SIG-M5 (cell line): ENCODE measurements around the gene TNS3.

Experiments used
- DNase-seq: peaks from one replicate; lab custom pipeline; 2025; lab: John Stamatoyannopoulos, UW

TNS3 gene

GRCh38 chr7:47540387-47541350 is 41.2 kb downstream of the TNS3 start:
- DNase-seq: no peak

- DNase-seq: no peak
Observed at GRCh38 chr7:47540053-47540386, 41.9 kb downstream of the TNS3 start.

DNA sequence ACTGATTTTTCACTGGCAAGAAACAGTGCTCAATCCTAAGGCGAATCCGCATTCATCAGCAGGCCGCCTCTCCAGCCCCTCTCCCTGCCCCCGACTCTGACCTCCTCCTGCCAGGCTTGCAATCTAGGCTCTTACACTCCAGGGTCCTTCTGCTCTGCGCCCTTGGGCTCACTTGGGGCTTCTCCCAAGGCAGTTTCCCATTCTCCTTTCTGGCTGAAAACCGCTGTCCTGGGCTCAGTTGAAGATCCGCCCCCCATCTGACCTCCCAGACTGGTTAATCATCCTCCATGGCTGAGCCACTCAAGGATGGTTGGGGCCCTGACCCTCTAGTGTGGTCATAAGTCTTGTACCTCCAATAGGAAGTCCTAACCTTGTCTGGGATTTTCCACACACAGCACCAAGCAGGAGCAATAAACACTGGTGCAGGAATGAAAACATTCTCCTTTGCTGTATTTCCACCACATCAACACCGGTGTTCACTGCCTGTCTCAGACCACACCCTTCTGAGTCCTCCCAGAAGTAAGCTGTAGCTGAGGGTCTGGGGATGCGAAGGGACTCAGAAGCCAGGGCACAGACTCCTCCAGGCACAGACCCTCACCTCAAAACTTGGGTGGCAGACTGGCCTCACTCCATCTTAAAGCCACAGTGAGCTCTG is 42.4 kb downstream of the TNS3 start:
- DNase-seq: no peak

GRCh38 chr7:47538846-47539311 is 43.0 kb downstream of the TNS3 start:
- DNase-seq: no peak

GRCh38 chr7:47537716-47538675 is 43.9 kb downstream of the TNS3 start:
- DNase-seq: no peak

DNA sequence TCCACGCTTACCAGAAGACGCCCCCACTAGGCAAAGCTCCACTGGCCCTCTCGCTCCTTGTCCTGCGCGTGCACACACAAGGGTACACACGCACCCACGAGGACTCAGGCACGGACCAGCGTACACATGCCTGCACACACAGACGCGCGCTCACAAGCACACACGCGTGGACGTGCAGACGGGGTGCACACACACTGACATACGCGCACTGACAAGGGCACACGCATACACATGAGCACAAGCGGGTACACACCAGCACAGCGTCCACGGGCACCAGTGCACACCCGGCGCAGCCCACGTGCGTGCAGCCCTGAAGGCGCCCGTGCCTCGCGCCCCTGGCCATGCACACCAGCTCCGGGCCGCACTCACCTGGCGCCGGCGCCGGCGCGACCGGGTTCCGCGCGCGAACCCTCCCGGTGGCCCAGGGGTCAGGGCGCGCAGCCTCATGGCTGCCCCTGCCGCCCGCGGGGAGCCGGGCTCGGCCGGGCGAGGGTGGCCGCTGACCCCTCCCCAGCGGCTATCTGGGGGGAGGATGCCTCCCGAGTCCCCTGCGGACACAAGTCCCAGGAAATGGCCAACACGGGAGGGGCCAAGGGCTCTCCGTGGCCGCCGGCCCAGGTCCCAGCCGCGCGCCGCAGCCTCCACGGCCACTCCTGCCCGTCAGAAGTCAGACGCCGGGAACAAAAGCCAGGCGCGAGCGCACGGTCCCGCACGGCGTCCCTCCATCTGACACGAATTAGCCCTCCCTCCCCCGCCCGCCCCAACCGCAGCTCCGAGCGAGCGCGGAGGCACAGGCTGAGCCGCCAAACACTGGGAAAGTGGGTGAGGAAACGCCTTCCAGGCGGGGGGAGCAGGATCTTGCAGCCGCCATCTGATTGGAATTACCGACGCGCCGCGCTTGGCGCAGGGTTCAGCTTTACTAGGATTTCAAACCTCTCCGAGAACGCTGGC is 45.0 kb downstream of the TNS3 start:
- no peak for DNase-seq

- DNase-seq: no peak
Observed at GRCh38 chr7:47535704-47536628, 45.9 kb downstream of the TNS3 start.

DNA sequence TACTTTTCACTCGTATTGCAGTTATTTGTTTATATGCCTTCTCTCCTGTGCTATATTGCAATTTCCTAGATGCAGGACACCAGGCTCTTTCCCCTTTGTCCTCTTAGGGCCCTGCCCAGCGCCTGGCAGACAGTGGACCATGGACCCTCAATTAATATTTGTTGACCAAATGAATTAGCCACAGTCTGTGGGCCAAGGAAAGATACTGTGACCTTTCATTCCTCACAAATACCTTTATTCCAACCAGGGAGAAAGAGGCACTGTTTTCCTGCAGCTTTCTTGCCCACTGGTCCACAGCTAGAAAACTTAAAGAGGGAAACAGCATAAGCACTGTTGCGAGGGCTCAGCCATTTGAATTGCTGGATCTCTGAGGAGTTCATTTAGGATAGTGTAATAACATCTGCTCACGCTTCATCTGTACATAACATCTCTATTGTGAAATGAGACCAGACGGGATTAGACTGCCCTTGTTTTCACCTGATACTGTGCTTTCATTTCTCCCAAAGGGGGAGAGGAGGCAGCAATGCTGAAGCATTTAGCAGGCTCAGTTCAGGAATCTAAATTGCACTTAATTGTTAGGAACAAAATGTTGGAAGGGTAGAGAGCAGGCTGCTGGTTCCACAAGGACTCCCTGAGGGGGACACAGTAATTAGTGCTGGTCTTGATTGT is 46.7 kb downstream of the TNS3 start:
- DNase-seq: no peak

DNA sequence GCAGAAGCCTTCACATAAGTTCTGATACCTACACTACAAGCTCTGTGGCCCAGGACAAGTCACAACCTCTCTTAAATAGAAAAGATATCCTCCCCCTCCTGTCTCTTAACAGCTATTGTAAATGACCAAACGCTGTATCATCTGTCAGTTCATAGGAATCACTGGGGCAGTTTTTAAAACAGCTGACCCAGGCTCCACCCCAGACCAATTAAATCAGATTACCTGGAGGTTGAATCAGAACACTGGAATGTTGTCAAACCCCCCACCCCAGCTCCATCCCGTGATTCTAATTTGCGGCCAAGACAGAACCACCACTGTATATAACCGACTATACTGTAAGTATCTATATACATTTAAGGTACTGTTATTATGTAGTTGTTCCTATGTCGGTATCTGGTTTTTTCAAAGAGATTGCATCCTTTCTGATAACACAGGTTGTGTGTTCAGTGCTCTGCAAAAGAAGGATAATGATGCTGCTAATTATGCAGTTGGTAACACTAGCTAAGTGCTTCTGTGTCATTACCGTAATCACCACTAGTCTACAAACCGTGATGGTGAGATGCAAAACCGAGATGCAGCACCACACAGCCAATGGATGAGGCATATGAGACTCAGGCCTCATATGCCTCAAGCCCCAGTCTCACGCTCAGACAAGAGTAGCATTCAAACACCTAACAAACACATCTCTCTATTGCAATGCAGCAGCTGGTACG is 47.4 kb downstream of the TNS3 start:
- no peak for DNase-seq

DNA sequence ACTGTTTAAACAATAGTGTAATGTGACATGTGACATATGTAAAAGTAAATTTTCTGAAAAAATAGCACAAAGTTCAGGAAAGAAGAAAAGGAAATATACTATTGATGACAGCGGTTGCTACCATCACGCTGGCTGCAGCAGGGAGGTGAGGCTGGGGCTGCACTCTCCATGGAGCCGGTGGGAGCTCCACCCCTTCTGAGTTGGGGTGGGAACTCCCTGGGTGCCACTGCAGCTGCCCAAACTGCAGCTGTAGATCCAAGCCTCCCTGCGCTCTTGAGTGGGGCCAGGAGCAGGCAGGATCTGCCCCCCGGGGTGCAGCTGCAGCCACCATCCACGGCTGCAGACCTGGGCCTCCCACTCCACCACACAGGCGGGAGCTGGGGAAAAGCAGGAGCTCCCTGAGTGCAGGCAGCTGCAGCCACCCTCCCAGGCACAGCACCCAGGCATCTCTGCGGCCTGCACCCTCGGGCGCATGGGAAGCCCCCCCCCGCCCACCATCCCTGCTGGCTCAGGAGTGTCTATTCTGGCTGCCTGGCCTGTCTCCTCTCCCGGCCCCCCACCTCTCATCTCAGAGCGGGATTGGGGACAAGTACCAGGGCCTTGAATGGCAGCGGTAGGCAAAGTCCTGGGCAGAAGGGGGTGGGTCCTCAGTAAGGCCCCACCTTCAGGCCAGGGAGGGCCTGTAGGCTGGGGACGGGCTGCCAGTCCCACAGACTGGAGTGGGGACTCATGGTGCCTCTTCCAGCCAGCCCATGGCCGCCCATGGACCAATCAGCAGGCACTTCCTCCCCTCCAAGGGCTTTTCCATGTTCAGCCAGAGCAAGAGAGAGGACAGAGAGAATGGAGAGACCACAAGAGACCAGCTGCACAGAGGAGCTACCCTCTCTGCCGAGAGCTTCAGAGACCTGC is 50.1 kb downstream of the TNS3 start:
- DNase-seq: no peak

DNA sequence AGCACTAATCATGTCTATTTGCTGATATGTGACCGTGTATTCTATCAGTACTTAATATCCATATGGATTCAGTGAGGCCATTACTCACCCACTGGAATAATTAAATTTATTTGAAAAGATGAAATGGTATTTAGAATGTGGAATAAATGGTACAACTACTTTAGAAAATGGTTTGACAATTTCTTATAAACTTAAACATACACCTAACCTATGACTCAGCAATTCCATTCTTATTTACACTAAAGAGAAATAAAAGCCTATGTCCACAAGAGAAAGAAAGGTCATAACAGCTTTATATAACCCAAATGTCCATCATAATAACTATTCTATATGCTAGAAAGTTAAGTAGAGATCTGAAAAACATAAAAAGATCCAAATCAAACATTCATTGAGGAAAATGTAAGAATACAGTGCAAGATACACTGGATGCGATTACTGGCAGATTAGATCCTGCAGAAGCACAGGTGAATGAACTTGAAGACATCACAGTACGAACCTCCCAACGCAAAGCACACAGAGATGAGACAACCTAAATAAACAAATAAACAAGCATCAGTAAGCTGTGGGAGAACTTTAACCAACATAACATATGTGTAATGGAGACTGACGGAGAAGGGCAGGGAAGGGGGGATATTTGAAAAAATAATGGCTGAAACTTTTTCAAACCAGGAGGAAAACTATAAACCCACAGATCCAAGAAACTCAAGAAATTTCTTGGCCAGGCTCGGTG is 51.9 kb downstream of the TNS3 start:
- no peak for DNase-seq

DNA sequence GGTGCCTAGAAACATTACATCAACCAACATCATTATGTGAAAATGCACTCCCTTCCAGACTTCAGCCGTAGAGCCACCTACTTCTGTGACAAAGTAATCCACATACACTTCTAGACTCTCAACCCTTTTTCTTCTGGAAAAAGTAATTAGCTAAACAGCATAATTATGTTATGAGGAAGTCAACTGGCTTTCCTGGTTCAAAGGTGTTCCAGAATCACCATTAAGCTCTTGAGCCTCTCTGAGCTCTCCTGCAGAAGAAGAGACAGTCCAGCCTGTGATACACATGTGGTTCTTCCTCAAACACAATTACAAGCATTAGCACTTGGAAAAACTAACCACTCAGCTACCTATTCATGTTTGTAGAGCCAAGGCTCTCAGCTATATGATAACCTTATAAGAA is 52.5 kb downstream of the TNS3 start:
- DNase-seq: no peak

- DNase-seq: no peak
Observed at GRCh38 chr7:47528471-47528870, 53.4 kb downstream of the TNS3 start.

GRCh38 chr7:47526466-47526865 is 55.4 kb downstream of the TNS3 start:
- DNase-seq: no peak

DNA sequence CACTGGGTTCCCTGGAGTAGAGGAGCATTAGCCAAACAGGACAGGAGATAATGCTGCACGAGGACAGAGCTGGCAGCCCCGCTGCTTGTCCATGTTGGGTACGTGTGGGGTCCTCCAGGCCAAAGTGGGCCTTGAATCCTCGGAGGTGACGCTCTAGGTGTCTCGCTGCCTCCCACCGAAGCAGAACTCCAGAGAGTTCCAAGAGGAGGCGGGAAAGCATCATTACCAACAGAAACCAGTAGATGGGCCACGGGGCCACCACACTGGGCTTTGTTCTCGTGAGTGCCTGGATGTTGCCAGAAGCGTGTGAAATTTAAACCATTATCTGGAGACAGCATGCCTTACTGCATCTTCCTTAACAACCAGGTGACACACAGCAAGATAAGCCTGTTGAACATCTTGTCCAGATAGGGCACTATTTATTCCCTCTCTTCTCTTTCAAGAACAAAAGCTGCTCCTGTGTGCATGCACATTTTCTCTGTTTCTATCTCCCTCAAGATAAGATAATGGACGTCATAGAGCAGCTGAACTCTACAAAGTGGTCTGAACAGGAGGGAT is 56.8 kb downstream of the TNS3 start:
- DNase-seq: no peak

DNA sequence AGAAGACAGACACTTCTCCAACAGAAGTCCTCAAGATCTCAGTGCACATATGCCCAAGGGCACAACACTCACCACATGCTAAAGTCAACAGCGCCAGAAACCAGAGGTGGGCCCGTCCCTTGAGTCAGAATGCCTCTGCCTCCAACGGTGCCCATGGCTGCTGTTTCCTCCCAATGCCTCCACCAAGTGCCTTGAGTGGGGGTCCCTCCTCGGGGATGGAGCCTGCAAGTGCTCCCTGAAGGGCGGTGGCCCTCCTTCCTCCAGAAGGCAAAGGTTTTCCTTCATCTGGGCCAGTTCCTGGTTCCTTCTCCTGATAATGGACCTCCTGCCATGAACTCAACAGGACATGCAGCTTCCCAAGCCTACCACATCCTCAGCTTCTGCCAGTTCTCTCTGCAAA is 58.5 kb downstream of the TNS3 start:
- DNase-seq: no peak
